PC-9 (cell line): ENCODE data around the gene RAD9A.

ENCODE experiments used
- EZH2 ChIP-seq: fragments of 200-600 bp; sonication (generic); IDR thresholded peaks from 2 replicates; pipeline ENCODE4 v1.8.0; 2017; ENCODE audit warnings: antibody characterized with exemption, low read depth
- TF ChIP-seq, protein P1 (sequence below): fragments of 200-600 bp; sonication (generic); conservative IDR thresholded peaks from 2 replicates; pipeline ENCODE4 v1.6.1; 2017; ENCODE audit warnings: mixed run types, antibody characterized with exemption, mild to moderate bottlenecking, moderate library complexity

DNA sequence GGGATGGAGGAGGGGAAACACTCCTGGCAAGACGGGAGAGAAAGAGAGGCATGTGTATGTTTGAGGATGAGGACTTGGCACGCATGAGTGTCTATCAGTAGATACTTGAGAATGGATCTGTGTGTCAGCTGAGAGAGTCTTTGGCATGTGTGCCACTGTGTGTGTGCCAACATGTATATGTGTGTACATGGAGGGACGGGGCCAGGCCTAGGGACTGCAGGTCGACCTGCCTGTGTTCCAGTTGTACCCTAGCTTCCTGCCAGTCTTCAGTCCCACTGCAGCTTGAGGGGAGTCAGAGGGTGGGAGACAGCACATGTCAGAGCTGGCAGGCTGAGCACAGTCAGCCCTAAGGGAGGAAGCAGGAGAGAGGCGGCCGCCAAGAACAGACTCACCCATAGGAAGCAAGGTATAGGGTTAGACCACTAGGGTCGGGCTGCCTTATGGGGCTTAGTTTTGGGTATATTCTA, 24.0 kb upstream of the RAD9A start:
- TF ChIP-seq, protein P1, sequence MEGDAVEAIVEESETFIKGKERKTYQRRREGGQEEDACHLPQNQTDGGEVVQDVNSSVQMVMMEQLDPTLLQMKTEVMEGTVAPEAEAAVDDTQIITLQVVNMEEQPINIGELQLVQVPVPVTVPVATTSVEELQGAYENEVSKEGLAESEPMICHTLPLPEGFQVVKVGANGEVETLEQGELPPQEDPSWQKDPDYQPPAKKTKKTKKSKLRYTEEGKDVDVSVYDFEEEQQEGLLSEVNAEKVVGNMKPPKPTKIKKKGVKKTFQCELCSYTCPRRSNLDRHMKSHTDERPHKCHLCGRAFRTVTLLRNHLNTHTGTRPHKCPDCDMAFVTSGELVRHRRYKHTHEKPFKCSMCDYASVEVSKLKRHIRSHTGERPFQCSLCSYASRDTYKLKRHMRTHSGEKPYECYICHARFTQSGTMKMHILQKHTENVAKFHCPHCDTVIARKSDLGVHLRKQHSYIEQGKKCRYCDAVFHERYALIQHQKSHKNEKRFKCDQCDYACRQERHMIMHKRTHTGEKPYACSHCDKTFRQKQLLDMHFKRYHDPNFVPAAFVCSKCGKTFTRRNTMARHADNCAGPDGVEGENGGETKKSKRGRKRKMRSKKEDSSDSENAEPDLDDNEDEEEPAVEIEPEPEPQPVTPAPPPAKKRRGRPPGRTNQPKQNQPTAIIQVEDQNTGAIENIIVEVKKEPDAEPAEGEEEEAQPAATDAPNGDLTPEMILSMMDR, result no peak
- TF ChIP-seq EZH2, result no peak
